ENCODE measurements around the gene AKR1D1.
"Not testable (repeated sequence)": the region's sequence is repeated elsewhere in the genome, so short reads cannot be mapped to it uniquely, and the experiment has no call there.

The AKR1D1 gene

GRCh38 chr7:138076196-138076595 lies at the start of gene AKR1D1:
Gene AKR1D1 (plus strand): TSS chr7:138076459. CDS start chr7:138076519, 60 bp downstream.
- no peak for DNase-seq (ENCODE audit: low read depth)

- DNase-seq (ENCODE audit: low read depth) = no peak
Measured at GRCh38 chr7:138027100-138027499, 49.2 kb upstream of the AKR1D1 start.

DNA sequence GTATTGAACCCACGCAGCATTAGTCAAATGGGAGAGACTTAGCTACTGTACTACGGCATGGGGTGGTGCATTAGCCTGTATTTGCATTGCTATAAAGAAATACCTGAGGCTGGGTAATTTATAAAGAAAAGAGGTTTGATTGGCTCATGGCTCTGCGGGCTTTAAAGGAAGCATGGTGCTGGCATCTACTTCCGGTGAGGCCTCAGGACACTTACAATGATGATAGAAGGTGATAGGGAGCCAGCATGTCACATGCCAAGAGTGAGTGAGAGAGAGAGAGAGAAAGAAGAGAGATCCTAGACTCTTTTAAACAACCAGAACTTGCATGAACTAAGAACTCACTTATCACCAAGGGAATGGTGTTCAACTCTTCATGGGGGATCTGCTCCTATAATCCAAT lies 47.1 kb upstream of the AKR1D1 start:
- DNase-seq (ENCODE audit: low read depth) = no peak

GRCh38 chr7:138029941-138030340 lies 46.3 kb upstream of the AKR1D1 start:
- DNase-seq (ENCODE audit: low read depth) = no peak

DNA sequence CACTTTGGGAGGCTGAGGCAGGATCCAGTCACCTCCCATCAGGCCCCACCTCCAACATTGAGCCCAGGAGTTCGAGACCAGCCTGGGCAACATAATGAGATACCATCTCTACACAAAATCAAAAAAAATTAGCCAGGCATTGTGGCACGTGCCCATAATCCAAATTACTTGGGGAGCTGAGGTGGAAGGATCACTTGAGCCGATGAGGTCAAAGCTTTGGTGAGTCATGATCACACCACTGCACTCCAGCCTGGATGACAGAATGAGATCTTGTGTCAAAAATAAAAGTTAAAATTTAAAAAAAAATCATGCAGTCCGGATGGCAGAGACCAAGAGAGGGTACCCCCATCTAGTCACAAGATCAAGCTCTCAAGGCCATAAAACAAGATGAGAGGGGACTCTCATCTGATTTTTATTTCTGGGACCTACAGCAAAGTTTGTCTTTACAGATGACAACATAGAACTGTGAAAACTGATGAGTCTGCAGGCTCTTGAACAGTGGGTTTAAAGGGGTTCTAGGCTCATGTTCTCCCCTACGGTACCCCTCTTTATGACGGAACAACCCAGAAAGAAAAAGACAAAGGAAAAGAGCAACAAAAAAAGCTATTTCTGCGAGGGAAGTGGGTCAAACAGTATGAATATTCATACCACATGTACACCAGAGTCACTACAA lies 45.4 kb upstream of the AKR1D1 start:
- DNase-seq (ENCODE audit: low read depth) = no peak

DNA sequence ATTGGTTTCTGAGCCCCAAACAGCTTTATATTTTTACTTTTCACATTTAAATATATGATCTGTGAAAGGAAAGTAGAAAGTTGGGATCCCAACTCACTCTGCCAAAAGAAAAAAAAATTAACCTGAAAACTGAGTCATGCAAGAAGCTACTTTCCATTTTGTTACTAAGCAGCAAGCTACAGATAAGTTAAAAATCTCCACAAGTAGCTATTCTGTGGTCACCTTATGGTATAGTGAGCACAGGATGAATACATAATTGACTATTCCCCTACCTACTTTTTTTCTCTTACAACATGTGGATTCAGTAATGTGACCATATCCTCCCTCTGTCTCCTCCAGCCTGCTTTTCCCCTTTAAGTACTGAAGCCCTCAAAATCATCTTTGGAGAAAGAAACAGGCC lies 44.1 kb upstream of the AKR1D1 start:
- no peak for DNase-seq (ENCODE audit: low read depth)

DNA sequence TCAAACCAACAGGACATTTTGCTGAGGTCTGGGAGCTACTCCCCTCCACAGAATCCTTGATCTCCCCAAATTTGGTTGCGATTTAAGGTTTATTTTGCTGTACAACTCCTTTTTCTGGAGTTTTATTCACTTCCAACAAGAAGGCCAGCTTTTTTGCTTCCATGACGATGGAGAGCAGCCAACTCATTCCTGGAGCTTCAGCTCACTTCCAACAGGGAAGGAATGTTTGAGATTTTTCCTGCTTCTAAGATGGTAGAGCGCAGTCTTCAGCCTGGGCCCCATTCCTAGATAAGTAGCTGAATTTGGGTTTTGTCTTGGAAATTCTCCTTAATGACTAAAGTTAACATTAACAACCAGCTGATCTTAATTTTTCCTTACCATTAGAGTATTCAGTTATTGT lies 43.5 kb upstream of the AKR1D1 start:
- no peak for DNase-seq (ENCODE audit: low read depth)

- DNase-seq (ENCODE audit: low read depth) = no peak
Measured at GRCh38 chr7:138033241-138033640, 43.0 kb upstream of the AKR1D1 start.

DNA sequence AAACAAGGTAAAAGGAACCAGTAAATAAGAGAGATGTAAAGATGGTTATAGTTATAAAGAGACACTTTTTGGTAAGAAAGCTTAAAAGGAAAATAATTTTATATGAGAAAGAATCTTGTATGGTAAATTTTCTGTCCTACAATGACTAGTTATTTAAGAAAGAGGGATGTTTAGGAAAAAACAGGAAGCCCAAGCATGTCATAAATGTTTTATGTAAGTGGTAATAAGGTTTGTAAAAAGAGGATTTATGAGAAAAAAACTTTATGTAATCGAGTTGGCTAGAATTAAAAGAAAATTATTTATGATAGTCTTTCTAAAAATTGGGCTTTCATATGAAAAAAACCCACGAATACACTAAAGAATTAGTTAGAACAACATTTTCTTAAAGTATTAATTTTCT lies 40.1 kb upstream of the AKR1D1 start:
- no peak for DNase-seq (ENCODE audit: low read depth)

- not testable (repeated sequence) for DNase-seq (ENCODE audit: low read depth)
Measured at GRCh38 chr7:138040063-138040462, 36.2 kb upstream of the AKR1D1 start.

DNA sequence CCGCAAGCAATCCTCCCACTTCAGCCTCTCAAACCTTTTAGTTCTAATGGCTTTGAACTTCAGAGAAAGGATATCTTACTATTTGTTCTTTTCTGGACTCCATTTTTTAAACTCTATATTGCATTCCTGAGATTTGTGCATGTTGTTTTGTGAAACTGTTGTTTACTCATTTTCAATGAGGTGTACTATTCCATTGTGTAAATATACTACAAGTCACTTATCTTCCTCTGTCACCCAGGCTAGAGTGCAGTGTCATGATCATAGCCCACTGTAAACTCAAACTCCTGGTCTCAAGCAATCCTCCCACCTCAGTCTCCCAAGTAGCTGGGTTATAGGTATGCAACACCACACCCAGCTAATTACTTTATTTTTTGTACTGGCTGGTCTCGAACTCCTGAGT lies 31.4 kb upstream of the AKR1D1 start:
- no peak for DNase-seq (ENCODE audit: low read depth)

- DNase-seq (ENCODE audit: low read depth) = no peak
Measured at GRCh38 chr7:138047907-138048306, 28.4 kb upstream of the AKR1D1 start.

DNA sequence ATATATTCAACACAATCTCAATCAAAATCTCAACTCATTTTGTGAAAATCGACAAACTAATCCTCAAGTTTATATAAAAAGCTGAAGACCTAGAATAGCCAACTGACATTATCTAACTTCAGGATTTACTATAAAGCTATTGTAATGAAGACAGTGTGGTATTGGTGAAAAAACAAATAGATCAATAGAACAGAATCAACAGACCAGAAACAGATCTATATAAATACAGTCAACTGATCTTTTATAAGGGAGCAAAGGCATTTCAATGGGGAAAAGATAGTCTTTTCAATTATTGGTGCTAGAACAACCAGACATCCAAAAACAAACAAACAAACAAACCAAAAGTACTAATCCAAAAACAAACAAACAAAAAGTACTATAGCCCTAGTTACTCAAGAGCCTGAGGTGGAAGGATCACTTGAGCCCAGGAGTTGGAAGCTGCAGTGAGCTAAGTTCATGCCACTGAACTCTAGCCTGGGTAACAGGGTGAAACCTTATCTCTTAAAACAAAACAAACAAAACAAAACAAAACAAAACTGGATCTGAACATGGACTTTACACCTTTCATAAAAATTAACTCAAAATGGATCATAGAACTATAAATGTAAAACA lies 26.6 kb upstream of the AKR1D1 start:
- no peak for DNase-seq (ENCODE audit: low read depth)

DNA sequence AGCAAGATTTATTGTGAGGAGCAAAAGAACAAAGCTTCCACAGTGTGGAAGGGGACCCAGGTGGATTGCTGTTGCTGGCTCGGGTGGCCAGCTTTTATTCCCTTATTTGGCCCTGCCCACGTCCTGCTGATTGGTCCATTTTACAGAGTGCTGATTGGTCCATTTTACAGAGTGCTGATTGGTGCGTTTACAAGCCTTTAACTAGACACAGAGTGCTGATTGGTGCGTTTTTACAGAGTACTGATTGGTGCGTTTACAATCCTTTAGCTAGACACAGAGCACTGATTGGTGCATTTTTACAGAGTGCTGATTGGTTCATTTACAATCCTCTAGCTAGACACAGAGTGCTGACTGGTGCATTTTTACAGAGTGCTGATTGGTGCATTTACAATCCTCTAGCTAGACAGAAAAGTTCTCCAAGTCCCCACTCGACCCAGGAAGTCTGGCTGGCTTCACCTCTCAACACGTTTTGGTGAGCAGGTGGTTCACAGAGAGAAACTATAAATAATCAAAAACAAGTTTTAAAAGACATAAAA lies 24.5 kb upstream of the AKR1D1 start:
- DNase-seq (ENCODE audit: low read depth) = not testable (repeated sequence)

GRCh38 chr7:138052696-138053095 lies 23.6 kb upstream of the AKR1D1 start:
- DNase-seq (ENCODE audit: low read depth) = no peak

DNA sequence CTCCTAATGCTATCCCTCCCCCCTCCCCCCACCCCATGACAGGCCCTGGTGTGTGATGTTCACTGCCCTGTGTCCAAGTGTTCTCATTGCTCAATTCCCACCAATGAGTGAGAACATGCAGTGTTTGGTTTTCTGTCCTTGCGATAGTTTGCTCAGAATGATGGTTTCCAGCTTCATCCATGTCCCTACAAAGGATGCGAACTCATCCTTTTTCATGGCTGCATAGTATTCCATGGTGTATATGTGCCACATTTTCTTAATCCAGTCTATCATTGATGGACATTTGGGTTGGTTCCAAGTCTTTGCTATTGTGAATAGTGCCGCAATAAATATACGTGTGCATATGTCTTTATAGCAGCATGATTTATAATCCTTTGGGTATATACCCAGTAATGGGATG lies 20.6 kb upstream of the AKR1D1 start:
- not testable (repeated sequence) for DNase-seq (ENCODE audit: low read depth)

- DNase-seq (ENCODE audit: low read depth) = no peak
Measured at GRCh38 chr7:138063400-138063799, 12.9 kb upstream of the AKR1D1 start.

GRCh38 chr7:138064856-138065357 lies 11.4 kb upstream of the AKR1D1 start:
- no peak for DNase-seq (ENCODE audit: low read depth)

DNA sequence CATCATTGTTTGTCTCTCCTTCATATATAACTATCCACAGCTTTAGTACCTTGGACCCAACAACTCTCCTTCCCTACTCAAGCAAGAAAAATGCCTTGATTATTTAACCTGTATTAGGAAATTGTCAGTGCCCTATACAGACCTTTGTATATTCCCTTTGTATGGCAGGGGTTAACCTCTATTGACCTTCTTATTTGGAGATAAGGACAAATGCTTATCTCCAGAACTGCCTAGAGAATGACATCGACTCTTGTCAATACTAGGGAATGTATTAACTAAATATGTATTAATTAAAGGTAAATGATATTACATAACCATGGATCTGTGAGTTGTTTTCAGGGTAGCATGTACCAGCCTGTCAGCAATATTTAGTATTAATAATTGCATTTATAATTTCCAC lies 10.4 kb upstream of the AKR1D1 start:
- no peak for DNase-seq (ENCODE audit: low read depth)

GRCh38 chr7:138066954-138067394 lies 9.3 kb upstream of the AKR1D1 start:
- DNase-seq (ENCODE audit: low read depth) = no peak

- no peak for DNase-seq (ENCODE audit: low read depth)
Measured at GRCh38 chr7:138067774-138068173, 8.5 kb upstream of the AKR1D1 start.

DNA sequence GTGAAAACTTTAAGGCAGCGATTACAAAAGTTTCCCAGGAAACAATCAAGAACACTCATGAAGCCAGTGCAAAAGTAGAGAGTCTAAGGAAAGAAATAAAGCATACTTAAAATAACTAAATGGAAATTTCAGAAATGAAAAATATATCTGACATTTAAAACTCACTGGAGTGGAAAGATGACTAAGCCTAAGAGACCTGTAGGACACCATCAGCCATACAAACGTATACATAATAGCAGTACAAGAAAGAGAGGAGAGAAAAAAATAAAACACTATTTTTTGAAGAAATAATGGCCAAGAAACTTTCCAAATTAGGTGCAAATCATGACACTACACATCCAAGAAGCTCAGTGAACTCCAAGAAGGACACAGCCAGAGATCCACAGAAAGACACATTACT lies 5.4 kb upstream of the AKR1D1 start:
- DNase-seq (ENCODE audit: low read depth) = no peak

- DNase-seq (ENCODE audit: low read depth) = no peak
Measured at GRCh38 chr7:138072726-138073125, 3.5 kb upstream of the AKR1D1 start.

- DNase-seq (ENCODE audit: low read depth) = no peak
Measured at GRCh38 chr7:138074121-138074520, 2.1 kb upstream of the AKR1D1 start.

Measured in stimulated activated CD8-positive, alpha-beta memory T cell treated with anti-CD3 and anti-CD28 coated beads, Interleukin-12 subunit alpha, Interleukin-12 subunit beta, amount 100 ng/mL, for 1 hour (primary cell).